Activated naive CD8-positive, alpha-beta T cell (primary cell): Measurements from ENCODE around the gene RPS6KA5.

ENCODE experiments used
- H3K27ac Mint-ChIP-seq: one replicate; pipeline ENCODE4 v1.8.0; 2021; ENCODE audit warnings: mixed read lengths
- H3K27me3 Mint-ChIP-seq: one replicate; pipeline ENCODE4 v1.8.0; 2021; ENCODE audit warnings: mixed read lengths
- H3K36me3 Mint-ChIP-seq: one replicate; pipeline ENCODE4 v1.8.0; 2021; ENCODE audit warnings: mixed read lengths
- H3K4me1 Mint-ChIP-seq: one replicate; pipeline ENCODE4 v1.8.0; 2021; ENCODE audit warnings: low read depth, mixed read lengths
- H3K4me3 Mint-ChIP-seq: one replicate; pipeline ENCODE4 v1.8.0; 2021; ENCODE audit warnings: mild to moderate bottlenecking, mixed read lengths
- H3K9me3 Mint-ChIP-seq: one replicate; pipeline ENCODE4 v1.8.0; 2021; ENCODE audit warnings: low read depth, mixed read lengths

Gene RPS6KA5

GRCh38 chr14:90936757-90937440 lies 123.5 kb downstream of the RPS6KA5 start:
- Mint-ChIP-seq H3K27ac (no peak overlapping the region), H3K36me3 (peaks cover 43% of the 10 kb centered on the region), H3K4me1 (peaks cover 2% of the 10 kb centered on the region)

GRCh38 chr14:90924621-90925340 lies 135.7 kb downstream of the RPS6KA5 start:
- Mint-ChIP-seq H3K27ac (no peak overlapping the region), H3K36me3 (peaks cover 18% of the 10 kb centered on the region), H3K9me3 (no peaks in the 10 kb centered on the region), H3K4me1 (no peaks in the 10 kb centered on the region), H3K4me3 (no peak overlapping the region), H3K27me3 (no peaks in the 10 kb centered on the region)

More at GRCh38 chr14:90936757-90937440, 123.5 kb downstream of the RPS6KA5 start:
- Mint-ChIP-seq H3K4me3 (no peak overlapping the region), H3K9me3 (peaks cover 11% of the 10 kb centered on the region), H3K27me3 (no peaks in the 10 kb centered on the region)

GRCh38 chr14:90922141-90922540 lies 138.3 kb downstream of the RPS6KA5 start:
- Mint-ChIP-seq H3K4me1 (no peaks in the 10 kb centered on the region), H3K4me3 (no peak overlapping the region), H3K9me3 (no peaks in the 10 kb centered on the region), H3K27ac (no peak overlapping the region), H3K36me3 (peaks cover 29% of the 10 kb centered on the region), H3K27me3 (no peaks in the 10 kb centered on the region)

GRCh38 chr14:90911121-90911520 lies 149.3 kb downstream of the RPS6KA5 start:
- Mint-ChIP-seq H3K27ac (no peak overlapping the region), H3K4me3 (no peak overlapping the region), H3K4me1 (peaks cover 15% of the 10 kb centered on the region), H3K36me3 (peaks cover 8% of the 10 kb centered on the region), H3K9me3 (no peaks in the 10 kb centered on the region), H3K27me3 (no peaks in the 10 kb centered on the region)

- no peak overlapping the region for H3K4me3 Mint-ChIP-seq
- H3K36me3 Mint-ChIP-seq: peaks cover 6% of the 10 kb centered on the region
- peaks cover 24% of the 10 kb centered on the region for H3K4me1 Mint-ChIP-seq
- no peaks in the 10 kb centered on the region for H3K9me3 Mint-ChIP-seq
- H3K27ac Mint-ChIP-seq: no peak overlapping the region
- no peaks in the 10 kb centered on the region for H3K27me3 Mint-ChIP-seq
Measured at GRCh38 chr14:90907178-90907577, 153.3 kb downstream of the RPS6KA5 start.

GRCh38 chr14:90905531-90905930 lies 154.9 kb downstream of the RPS6KA5 start:
- Mint-ChIP-seq H3K4me3 (peak overlapping the region; percentile 54), H3K4me1 (peaks cover 24% of the 10 kb centered on the region), H3K27me3 (no peaks in the 10 kb centered on the region), H3K36me3 (peaks cover 6% of the 10 kb centered on the region), H3K9me3 (no peaks in the 10 kb centered on the region), H3K27ac (peak overlapping the region; percentile 90)

- H3K36me3 Mint-ChIP-seq: peaks cover 13% of the 10 kb centered on the region
- no peak overlapping the region for H3K27ac Mint-ChIP-seq
- peaks cover 24% of the 10 kb centered on the region for H3K4me1 Mint-ChIP-seq
- no peak overlapping the region for H3K4me3 Mint-ChIP-seq
- H3K27me3 Mint-ChIP-seq: no peaks in the 10 kb centered on the region
- no peaks in the 10 kb centered on the region for H3K9me3 Mint-ChIP-seq
Measured at GRCh38 chr14:90903101-90903500, 157.3 kb downstream of the RPS6KA5 start.

GRCh38 chr14:90900476-90901083 lies 159.9 kb downstream of the RPS6KA5 start:
- Mint-ChIP-seq H3K4me1 (peaks cover 12% of the 10 kb centered on the region), H3K4me3 (no peak overlapping the region), H3K27ac (no peak overlapping the region), H3K9me3 (no peaks in the 10 kb centered on the region), H3K36me3 (peaks cover 10% of the 10 kb centered on the region), H3K27me3 (no peaks in the 10 kb centered on the region)

GRCh38 chr14:90897022-90897421 lies 163.4 kb downstream of the RPS6KA5 start:
- H3K27me3 Mint-ChIP-seq: no peaks in the 10 kb centered on the region
- no peaks in the 10 kb centered on the region for H3K9me3 Mint-ChIP-seq
- H3K36me3 Mint-ChIP-seq: peaks cover 14% of the 10 kb centered on the region
- H3K4me3 Mint-ChIP-seq: no peak overlapping the region
- H3K27ac Mint-ChIP-seq: no peak overlapping the region
- no peaks in the 10 kb centered on the region for H3K4me1 Mint-ChIP-seq

- Mint-ChIP-seq H3K9me3 (no peaks in the 10 kb centered on the region), H3K4me1 (no peaks in the 10 kb centered on the region), H3K36me3 (peaks cover 14% of the 10 kb centered on the region), H3K27ac (no peak overlapping the region), H3K4me3 (no peak overlapping the region), H3K27me3 (no peaks in the 10 kb centered on the region)
Measured at GRCh38 chr14:90894241-90894640, 166.2 kb downstream of the RPS6KA5 start.

GRCh38 chr14:90893510-90893909 lies 166.9 kb downstream of the RPS6KA5 start:
- Mint-ChIP-seq H3K36me3 (peaks cover 12% of the 10 kb centered on the region), H3K9me3 (no peaks in the 10 kb centered on the region), H3K27ac (no peak overlapping the region), H3K4me1 (no peaks in the 10 kb centered on the region), H3K27me3 (no peaks in the 10 kb centered on the region), H3K4me3 (no peak overlapping the region)

- no peak overlapping the region for H3K4me3 Mint-ChIP-seq
- H3K4me1 Mint-ChIP-seq: no peaks in the 10 kb centered on the region
- H3K9me3 Mint-ChIP-seq: no peaks in the 10 kb centered on the region
- H3K27ac Mint-ChIP-seq: no peak overlapping the region
- no peaks in the 10 kb centered on the region for H3K27me3 Mint-ChIP-seq
- H3K36me3 Mint-ChIP-seq: peaks cover 11% of the 10 kb centered on the region
Measured at GRCh38 chr14:90892970-90893369, 167.5 kb downstream of the RPS6KA5 start.

GRCh38 chr14:90891326-90891725 lies 169.1 kb downstream of the RPS6KA5 start:
- Mint-ChIP-seq H3K36me3 (peaks cover 10% of the 10 kb centered on the region), H3K27ac (no peak overlapping the region), H3K4me1 (no peaks in the 10 kb centered on the region), H3K9me3 (no peaks in the 10 kb centered on the region), H3K4me3 (no peak overlapping the region), H3K27me3 (no peaks in the 10 kb centered on the region)

- Mint-ChIP-seq H3K27me3 (no peaks in the 10 kb centered on the region), H3K27ac (no peak overlapping the region), H3K36me3 (peaks cover 10% of the 10 kb centered on the region), H3K4me3 (no peak overlapping the region), H3K4me1 (no peaks in the 10 kb centered on the region), H3K9me3 (no peaks in the 10 kb centered on the region)
Measured at GRCh38 chr14:90890322-90891020, 170.0 kb downstream of the RPS6KA5 start.

GRCh38 chr14:90886297-90886815 lies 174.1 kb downstream of the RPS6KA5 start:
- no peaks in the 10 kb centered on the region for H3K27me3 Mint-ChIP-seq
- H3K4me1 Mint-ChIP-seq: no peaks in the 10 kb centered on the region
- peaks cover 4% of the 10 kb centered on the region for H3K9me3 Mint-ChIP-seq
- H3K36me3 Mint-ChIP-seq: peaks cover 25% of the 10 kb centered on the region
- H3K27ac Mint-ChIP-seq: no peak overlapping the region
- no peak overlapping the region for H3K4me3 Mint-ChIP-seq
